Neural crest cell (in vitro differentiated cells): ENCODE results near the gene LAMB1. TPM values are rescaled to one million over a fixed set of nuclear protein-coding genes. Genes with fewer than 3 reads are reported as not detected.

Source experiments
- DNase-seq: peaks from one replicate; pipeline ENCODE4 v3.0.0; 2021; ENCODE audit warnings: low read depth, mixed read lengths, low spot score
- H3K27ac Mint-ChIP-seq: one replicate; pipeline ENCODE4 v1.8.0; 2021; ENCODE audit warnings: mild to moderate bottlenecking, mixed read lengths; ENCODE audit not compliant: unreplicated experiment
- H3K27me3 Mint-ChIP-seq: 2 replicates; pipeline ENCODE4 v1.8.0; 2021; ENCODE audit warnings: low read depth, mild to moderate bottlenecking, mixed read lengths
- H3K36me3 Mint-ChIP-seq: 2 replicates; pipeline ENCODE4 v1.8.0; 2021; ENCODE audit warnings: low read depth, mild to moderate bottlenecking, mixed read lengths
- H3K4me1 Mint-ChIP-seq: 2 replicates; pipeline ENCODE4 v1.8.0; 2021; ENCODE audit warnings: mixed read lengths
- H3K4me3 Mint-ChIP-seq: one replicate; pipeline ENCODE4 v1.8.0; 2021; ENCODE audit warnings: mild to moderate bottlenecking, mixed read lengths
- H3K9me3 Mint-ChIP-seq: 2 replicates; pipeline ENCODE4 v1.8.0; 2021; ENCODE audit warnings: mixed read lengths
- CTCF ChIP-seq: fragments of 200-600 bp; sonication (generic); conservative IDR thresholded peaks from 2 replicates; pipeline ENCODE4 v1.5.0; 2021; ENCODE audit warnings: antibody characterized with exemption, mild to moderate bottlenecking
- total RNA-seq: library from RNA; stranded (reverse); gene quantifications from 2 replicates; pipeline ENCODE4 v1.2.1, GENCODE V29; 2021

The LAMB1 gene
- total RNA-seq, 1 donor from 2014 or later: 131 TPM

GRCh38 chr7:107946881-107947280 is 56.1 kb downstream of the LAMB1 start:
- no peaks in the 10 kb centered on the region for H3K27me3 Mint-ChIP-seq
- peak overlapping the region; percentile 72 for H3K4me3 Mint-ChIP-seq
- TF ChIP-seq CTCF: no peak
- peak; percentile 43 for DNase-seq
- H3K36me3 Mint-ChIP-seq: peaks cover 29% of the 10 kb centered on the region
- H3K4me1 Mint-ChIP-seq: peaks cover 67% of the 10 kb centered on the region
- peak overlapping the region; percentile 97 for H3K27ac Mint-ChIP-seq
- H3K9me3 Mint-ChIP-seq: no peaks in the 10 kb centered on the region

GRCh38 chr7:107946451-107946850 is 56.5 kb downstream of the LAMB1 start:
- H3K4me1 Mint-ChIP-seq: peaks cover 63% of the 10 kb centered on the region
- H3K27me3 Mint-ChIP-seq: no peaks in the 10 kb centered on the region
- H3K36me3 Mint-ChIP-seq: peaks cover 29% of the 10 kb centered on the region
- DNase-seq: no peak
- peak overlapping the region; percentile 97 for H3K27ac Mint-ChIP-seq
- H3K4me3 Mint-ChIP-seq: peak overlapping the region; percentile 72
- H3K9me3 Mint-ChIP-seq: no peaks in the 10 kb centered on the region
- no peak for TF ChIP-seq CTCF

- Mint-ChIP-seq H3K36me3 (peaks cover 36% of the 10 kb centered on the region), H3K27me3 (no peaks in the 10 kb centered on the region), H3K9me3 (no peaks in the 10 kb centered on the region), H3K27ac (no peak overlapping the region), H3K4me1 (peaks cover 52% of the 10 kb centered on the region), H3K4me3 (no peak overlapping the region)
- no peak for TF ChIP-seq CTCF
- no peak for DNase-seq
These were observed 57.6 kb downstream of the LAMB1 start for GRCh38 chr7:107945332-107945731.

- Mint-ChIP-seq H3K27me3 (no peaks in the 10 kb centered on the region), H3K27ac (no peak overlapping the region), H3K9me3 (no peaks in the 10 kb centered on the region), H3K36me3 (peaks cover 34% of the 10 kb centered on the region), H3K4me1 (peaks cover 44% of the 10 kb centered on the region), H3K4me3 (no peak overlapping the region)
- DNase-seq: no peak
- TF ChIP-seq CTCF: no peak
These were observed 58.4 kb downstream of the LAMB1 start for GRCh38 chr7:107944411-107945169.

GRCh38 chr7:107943018-107943417 is 59.9 kb downstream of the LAMB1 start:
- no peak for TF ChIP-seq CTCF
- Mint-ChIP-seq H3K27ac (no peak overlapping the region), H3K36me3 (peaks cover 37% of the 10 kb centered on the region), H3K4me1 (peaks cover 29% of the 10 kb centered on the region), H3K9me3 (no peaks in the 10 kb centered on the region), H3K27me3 (no peaks in the 10 kb centered on the region), H3K4me3 (no peak overlapping the region)
- no peak for DNase-seq
